ENCODE data around the gene HPSE2. TPM values are rescaled to one million over a fixed set of nuclear protein-coding genes. Genes with fewer than 3 reads are reported as not detected.

The HPSE2 gene
- total RNA-seq, 2 experiments from 2014 or later: not detected

GRCh38 chr10:98411768-98412167 lies 823.9 kb downstream of the HPSE2 start:
- ATAC-seq: no peak
- intact Hi-C loops (cut with DNase I, micrococcal nuclease): no loop called here
- H3K9me3 Mint-ChIP-seq (ENCODE audit: low read depth): no peaks in the 10 kb centered on the region
- no peaks in the 10 kb centered on the region for H3K36me3 Mint-ChIP-seq (ENCODE audit: low read depth)
- no peak overlapping the region for H3K4me3 Mint-ChIP-seq
- ChIA-PET CTCF (interaction anchor here (0.6 kb wide), 1 partner anchor 14 kb away, joined by 3 read pairs; no protein-coding TSS in a partner anchor), POLR2A (no interaction called here)
- no peaks in the 10 kb centered on the region for H3K27me3 Mint-ChIP-seq
- H3K27ac Mint-ChIP-seq: no peak overlapping the region
- no peak for DNase-seq
- H3K4me1 Mint-ChIP-seq: peaks cover 15% of the 10 kb centered on the region

GRCh38 chr10:98411166-98411565 lies 824.5 kb downstream of the HPSE2 start:
- Mint-ChIP-seq H3K27ac (no peak overlapping the region), H3K4me3 (no peak overlapping the region), H3K4me1 (peaks cover 15% of the 10 kb centered on the region), H3K36me3 (ENCODE audit: low read depth) (no peaks in the 10 kb centered on the region), H3K27me3 (no peaks in the 10 kb centered on the region), H3K9me3 (ENCODE audit: low read depth) (no peaks in the 10 kb centered on the region)
- CTCF ChIA-PET: interaction anchor here (0.6 kb wide), 1 partner anchor 15 kb away, joined by 3 read pairs; no protein-coding TSS in a partner anchor
- POLR2A ChIA-PET: no interaction called here
- no peak for ATAC-seq
- DNase-seq: no peak
- intact Hi-C loops (cut with DNase I, micrococcal nuclease): no loop called here

- H3K27me3 Mint-ChIP-seq: no peaks in the 10 kb centered on the region
- peaks cover 15% of the 10 kb centered on the region for H3K4me1 Mint-ChIP-seq
- H3K9me3 Mint-ChIP-seq (ENCODE audit: low read depth): no peaks in the 10 kb centered on the region
- H3K36me3 Mint-ChIP-seq (ENCODE audit: low read depth): no peaks in the 10 kb centered on the region
- intact Hi-C loops (cut with DNase I, micrococcal nuclease): no loop called here
- H3K4me3 Mint-ChIP-seq: no peak overlapping the region
- no peak for ATAC-seq
- DNase-seq: no peak
- no peak overlapping the region for H3K27ac Mint-ChIP-seq
- POLR2A ChIA-PET: no interaction called here
- CTCF ChIA-PET: no interaction called here
Observed at GRCh38 chr10:98410759-98411158, 824.9 kb downstream of the HPSE2 start.

- ATAC-seq: no peak
- ChIA-PET POLR2A (no interaction called here), CTCF (interaction anchor here (1.5 to 2.4 kb wide), 2 partner anchors 15 to 19 kb away, joined by 4 to 10 read pairs; no protein-coding TSS in a partner anchor)
- DNase-seq: no peak
- intact Hi-C loops (cut with DNase I, micrococcal nuclease): no loop called here
- no peaks in the 10 kb centered on the region for H3K27me3 Mint-ChIP-seq
- H3K27ac Mint-ChIP-seq: no peak overlapping the region
- no peaks in the 10 kb centered on the region for H3K9me3 Mint-ChIP-seq (ENCODE audit: low read depth)
- no peak overlapping the region for H3K4me3 Mint-ChIP-seq
- no peaks in the 10 kb centered on the region for H3K36me3 Mint-ChIP-seq (ENCODE audit: low read depth)
- H3K4me1 Mint-ChIP-seq: peaks cover 13% of the 10 kb centered on the region
Observed at GRCh38 chr10:98410135-98410743, 825.4 kb downstream of the HPSE2 start.

- intact Hi-C loops (cut with DNase I, micrococcal nuclease): no loop called here
- H3K9me3 Mint-ChIP-seq (ENCODE audit: low read depth): no peaks in the 10 kb centered on the region
- H3K27ac Mint-ChIP-seq: no peak overlapping the region
- no peaks in the 10 kb centered on the region for H3K27me3 Mint-ChIP-seq
- POLR2A ChIA-PET: interaction anchor here (0.6 kb wide), 1 partner anchor 199 kb away, joined by 3 read pairs; no protein-coding TSS in a partner anchor
- ATAC-seq (no peak), DNase-seq (no peak)
- CTCF ChIA-PET: interaction anchor here (0.9 to 2.4 kb wide), 3 partner anchors 17 to 368 kb away, joined by 3 to 10 read pairs (median 4); no protein-coding TSS in a partner anchor
- no peaks in the 10 kb centered on the region for H3K36me3 Mint-ChIP-seq (ENCODE audit: low read depth)
- H3K4me1 Mint-ChIP-seq: peaks cover 11% of the 10 kb centered on the region
- no peak overlapping the region for H3K4me3 Mint-ChIP-seq
Observed at GRCh38 chr10:98408799-98409198, 826.9 kb downstream of the HPSE2 start.

GRCh38 chr10:98407744-98408241 lies 827.9 kb downstream of the HPSE2 start:
- Mint-ChIP-seq H3K4me1 (peaks cover 17% of the 10 kb centered on the region), H3K36me3 (ENCODE audit: low read depth) (peaks cover 6% of the 10 kb centered on the region), H3K27me3 (no peaks in the 10 kb centered on the region), H3K4me3 (no peak overlapping the region), H3K27ac (no peak overlapping the region), H3K9me3 (ENCODE audit: low read depth) (no peaks in the 10 kb centered on the region)
- ATAC-seq (no peak), DNase-seq (no peak)
- POLR2A ChIA-PET: no interaction called here
- CTCF ChIA-PET: interaction anchor here (2.4 kb wide), 1 partner anchor 18 kb away, joined by 10 read pairs; no protein-coding TSS in a partner anchor
- intact Hi-C loops (cut with DNase I, micrococcal nuclease): no loop called here

Small RNAs within 50 kb of the gene (microRNA-seq; reads per million reads assigned to microRNA genes)
- 3.9 reads per million, percentile 7 among the genes with 10 or more reads in this experiment for gene MIR4685 (ENCODE audit: borderline replicate concordance)
- gene MIR6507 (ENCODE audit: borderline replicate concordance): not detected

Other genes starting within 250 kb of the HPSE2 start
- gene CNNM1, start 93.5 kb upstream of the HPSE2 start, total RNA-seq: 1 to 10 TPM; 1.4 to 1.5 TPM
- gene GOT1, start 194.8 kb upstream of the HPSE2 start, total RNA-seq: 10 to 100 TPM; 51.7 to 83.5 TPM